HepG2 (cell line): ENCODE data around the gene ZNF451. TPM values are rescaled to one million over a fixed set of nuclear protein-coding genes. Genes with fewer than 3 reads are reported as not detected.

Experiments
- ATAC-seq: fragments of 200-7000 bp; cut with Tn5 transposase; 3 replicates; pipeline ENCODE4 v1.9.1; 2020; ENCODE audit warnings: mild to moderate bottlenecking, moderate library complexity
- BruUV-seq: library from RNA; stranded (reverse); fragments of 400-500 nt; replicated peaks from 2 replicates; lab custom pipeline; 2021; lab: Mats Ljungman, UMichigan
- CTCF ChIA-PET: fragments of 300-600 bp; formaldehyde crosslinking; extraction: SDS; loops from one replicate; lab custom pipeline; 2021; ENCODE audit warnings: low total read pairs, inconsistent platforms, low intra/inter-chr PET ratio; lab: Yijun Ruan, JAX
- POLR2A ChIA-PET: fragments of 350-600 bp; sonication (Branson Sonifier 250); formaldehyde crosslinking; loops from one replicate; lab custom pipeline; 2020; ENCODE audit warnings: antibody characterized with exemption, inconsistent platforms; lab: Yijun Ruan, JAX
- DNase-seq: peaks from one replicate; pipeline ENCODE4 v3.0.0-alpha.2; 2015; ENCODE audit warnings: low spot score
- FAIRE-seq: peaks from 3 replicates; lab custom pipeline; 2011; peaks lifted over from hg19 to GRCh38; lab: Jason Lieb, UNC
- H2AFZ ChIP-seq: one replicate; pipeline ENCODE4 v1.6.1; 2011; ENCODE audit warnings: low read length, inconsistent platforms
- H3K27ac ChIP-seq: fragments of 300-600 bp; 3 replicates; pipeline ENCODE4 v1.8.0; 2011; ENCODE audit warnings: mixed run types, mild to moderate bottlenecking, mixed read lengths, low read length, inconsistent platforms; ENCODE audit not compliant: insufficient read depth; ENCODE audit errors: extremely low read length
- H3K27me3 ChIP-seq, 2 experiments: fragments of 200-600 bp in 1 of 2; 2 replicates in 1 of 2; 3 replicates in 1 of 2; pipeline versions ENCODE4 v1.6.0 to v1.8.0; 2011; ENCODE audit warnings: low read length in 2 of 2, mild to moderate bottlenecking in 2 of 2, moderate library complexity in 2 of 2, inconsistent platforms in 1 of 2; ENCODE audit not compliant: insufficient read depth in 2 of 2, control insufficient read depth in 1 of 2
- H3K36me3 ChIP-seq, 2 experiments: fragments of 200-600 bp in 1 of 2; replicated peaks in 1 of 2; 2 replicates in 1 of 2; 3 replicates in 1 of 2; pipeline versions ENCODE4 v1.5.1 to v1.8.0; 2011; ENCODE audit warnings: low read length in 2 of 2, inconsistent platforms in 1 of 2; ENCODE audit not compliant: insufficient read depth in 2 of 2, control insufficient read depth in 1 of 2
- H3K4me1 ChIP-seq: 2 replicates; pipeline ENCODE4 v1.5.1; 2012; ENCODE audit warnings: low read length, inconsistent platforms; ENCODE audit not compliant: insufficient read depth
- H3K4me2 ChIP-seq: 2 replicates; pipeline ENCODE4 v1.6.0; 2011; ENCODE audit warnings: low read depth, low read length, inconsistent platforms
- H3K4me3 ChIP-seq, 3 experiments: fragments of 200-600 bp in 1 of 3; sonication (generic), shearing (Covaris generic) in 1 of 3; replicated peaks in 1 of 3; 2 replicates each; pipeline ENCODE4 v1.5.1; 2011 to 2016; ENCODE audit warnings: low read length in 3 of 3, inconsistent platforms in 2 of 3, low read depth in 2 of 3, mild to moderate bottlenecking in 2 of 3, control low read depth in 1 of 3, mixed read lengths in 1 of 3; ENCODE audit not compliant: insufficient read depth in 1 of 3
- H3K79me2 ChIP-seq: one replicate; pipeline ENCODE4 v1.6.1; 2011; ENCODE audit warnings: low read length, inconsistent platforms; ENCODE audit not compliant: insufficient read depth
- H3K9ac ChIP-seq: 2 replicates; pipeline ENCODE4 v1.6.0; 2011; ENCODE audit warnings: mild to moderate bottlenecking, low read depth, low read length, inconsistent platforms; ENCODE audit not compliant: insufficient read depth
- H3K9me3 ChIP-seq: 2 replicates; pipeline ENCODE4 v1.5.1; 2012; ENCODE audit warnings: mild to moderate bottlenecking, low read length
- H4K20me1 ChIP-seq: 2 replicates; pipeline ENCODE4 v1.6.0; 2011; ENCODE audit warnings: inconsistent platforms, mild to moderate bottlenecking, low read length, moderate library complexity; ENCODE audit not compliant: insufficient read depth
- BRCA1 ChIP-seq: sonication (generic); formaldehyde crosslinking; IDR thresholded peaks from 2 replicates; pipeline ENCODE4 v1.4.0; 2020; ENCODE audit warnings: missing genetic modification reagents
- CBX1 ChIP-seq: IDR thresholded peaks from one replicate; pipeline ENCODE4 v1.6.1; 2016; ENCODE audit warnings: antibody characterized with exemption, low read depth
- CEBPG ChIP-seq: IDR thresholded peaks from 2 replicates; pipeline ENCODE4 v1.6.1; 2016
- JUND ChIP-seq: sonication (generic); formaldehyde crosslinking; IDR thresholded peaks from 2 replicates; pipeline ENCODE4 v1.8.0; 2022; ENCODE audit warnings: mild to moderate bottlenecking, missing genetic modification reagents
- KMT2B ChIP-seq: IDR thresholded peaks from 2 replicates; pipeline ENCODE4 v1.6.1; 2016; ENCODE audit warnings: missing genetic modification reagents, missing compliant biosample characterization
- ZNF550 ChIP-seq: sonication (generic); formaldehyde crosslinking; IDR thresholded peaks from 2 replicates; pipeline ENCODE4 v1.4.0; 2020; ENCODE audit warnings: mild to moderate bottlenecking, missing genetic modification reagents, borderline replicate concordance
- ZNF674 ChIP-seq: sonication (generic); formaldehyde crosslinking; IDR thresholded peaks from 2 replicates; pipeline ENCODE4 v1.5.0; 2020; ENCODE audit warnings: low read depth, mild to moderate bottlenecking, missing genetic modification reagents
- WGBS: methylation state at CpG from one replicate; pipeline ENCODE4 v1.1.6; 2017; ENCODE audit warnings: low lambda C conversion rate; 5-methylcytosine and 5-hydroxymethylcytosine counted together
- in situ Hi-C: cut with HindIII; loops from 2 replicates; pipeline ENCODE4 v1.10.0; 2017; ENCODE audit warnings: low pct_unique_long_range_greater_than_20kb; ENCODE audit not compliant: extremely low pct_ligation_motif_present
- intact Hi-C: fragments of 100-400 bp; cut with micrococcal nuclease; formaldehyde crosslinking; loops from one replicate; pipeline ENCODE4 v1.10.0; 2022; ENCODE audit not compliant: unreplicated experiment
- polyA plus RNA-seq, 8 experiments: library from polyadenylated mRNA; depleted of rRNA in 3 of 8; stranded (reverse) in 7 of 8; unstranded in 1 of 8; fragments of >200 nt; fragmentation: Illumina TruSeq in 4 of 8; extraction: Trizol in 4 of 8; gene quantifications; 2 replicates each; pipeline versions ENCODE4 v1.2.1 to v1.2.3, GENCODE V29; 2011 to 2016; ENCODE audit warnings: low read depth in 4 of 8, missing spikeins in 1 of 8, mixed read lengths in 1 of 8; ENCODE audit not compliant: insufficient read depth in 1 of 8
- total RNA-seq, 5 experiments: library from RNA; depleted of rRNA; stranded (reverse); fragments of >200 nt; fragmentation: Illumina TruSeq; extraction: Trizol; gene quantifications; 2 replicates each; pipeline ENCODE4 v1.2.3, GENCODE V29; 2016; ENCODE audit warnings: low read depth in 1 of 5
- TF ChIP-seq, protein P1 (sequence below): sonication (generic); formaldehyde crosslinking; IDR thresholded peaks from 2 replicates; pipeline ENCODE4 v1.5.1; 2020; ENCODE audit warnings: missing genetic modification reagents, mild to moderate bottlenecking, borderline replicate concordance
- TF ChIP-seq, protein P2 (sequence below): sonication (generic); formaldehyde crosslinking; IDR thresholded peaks from 2 replicates; pipeline ENCODE4 v1.4.0; 2020; ENCODE audit warnings: mild to moderate bottlenecking, missing genetic modification reagents, borderline replicate concordance
- TF ChIP-seq, protein P3 (sequence below): sonication (generic); formaldehyde crosslinking; IDR thresholded peaks from 2 replicates; pipeline ENCODE4 v1.5.0; 2020; ENCODE audit warnings: mild to moderate bottlenecking, missing genetic modification reagents, moderate library complexity
- TF ChIP-seq, protein P4 (sequence below): sonication (generic); formaldehyde crosslinking; IDR thresholded peaks from 2 replicates; pipeline ENCODE4 v1.4.0; 2020; ENCODE audit warnings: missing genetic modification reagents, borderline replicate concordance

ZNF451 gene
- total and polyA plus RNA-seq, 2 of the 13 experiments (the other 11 are each of a cell fraction or from before 2014, with no cell fraction given) = 32.1 to 65.7 TPM

DNA sequence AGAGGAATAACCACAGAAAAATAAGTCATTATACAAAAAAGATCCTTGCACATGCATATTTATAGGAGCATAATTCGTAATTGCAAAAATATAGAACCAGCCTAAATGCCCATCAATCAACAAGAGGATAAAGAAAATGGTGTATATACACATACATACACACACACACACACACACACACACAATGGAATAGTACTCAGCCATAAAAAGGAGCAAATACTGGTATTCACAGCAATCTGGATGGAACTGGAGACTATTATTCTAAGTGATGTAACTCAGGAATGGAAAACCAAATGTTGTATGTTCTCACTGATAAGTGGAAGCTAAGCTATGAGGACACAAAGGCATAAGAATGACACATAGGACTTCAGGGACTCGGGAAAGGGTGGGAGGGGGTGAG, 45.4 kb upstream of the ZNF451 start:
- no peak for ATAC-seq
- H3K9ac ChIP-seq = no peak overlapping the region
- no peak for TF ChIP-seq KMT2B (CRISPR knock-in tag)
- no peak for TF ChIP-seq JUND (CRISPR knock-in tag)
- TF ChIP-seq CEBPG (CRISPR knock-in tag) = no peak
- TF ChIP-seq, protein P1, sequence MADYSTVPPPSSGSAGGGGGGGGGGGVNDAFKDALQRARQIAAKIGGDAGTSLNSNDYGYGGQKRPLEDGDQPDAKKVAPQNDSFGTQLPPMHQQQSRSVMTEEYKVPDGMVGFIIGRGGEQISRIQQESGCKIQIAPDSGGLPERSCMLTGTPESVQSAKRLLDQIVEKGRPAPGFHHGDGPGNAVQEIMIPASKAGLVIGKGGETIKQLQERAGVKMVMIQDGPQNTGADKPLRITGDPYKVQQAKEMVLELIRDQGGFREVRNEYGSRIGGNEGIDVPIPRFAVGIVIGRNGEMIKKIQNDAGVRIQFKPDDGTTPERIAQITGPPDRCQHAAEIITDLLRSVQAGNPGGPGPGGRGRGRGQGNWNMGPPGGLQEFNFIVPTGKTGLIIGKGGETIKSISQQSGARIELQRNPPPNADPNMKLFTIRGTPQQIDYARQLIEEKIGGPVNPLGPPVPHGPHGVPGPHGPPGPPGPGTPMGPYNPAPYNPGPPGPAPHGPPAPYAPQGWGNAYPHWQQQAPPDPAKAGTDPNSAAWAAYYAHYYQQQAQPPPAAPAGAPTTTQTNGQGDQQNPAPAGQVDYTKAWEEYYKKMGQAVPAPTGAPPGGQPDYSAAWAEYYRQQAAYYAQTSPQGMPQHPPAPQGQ (CRISPR knock-in tag) = no peak
- TF ChIP-seq, protein P2, sequence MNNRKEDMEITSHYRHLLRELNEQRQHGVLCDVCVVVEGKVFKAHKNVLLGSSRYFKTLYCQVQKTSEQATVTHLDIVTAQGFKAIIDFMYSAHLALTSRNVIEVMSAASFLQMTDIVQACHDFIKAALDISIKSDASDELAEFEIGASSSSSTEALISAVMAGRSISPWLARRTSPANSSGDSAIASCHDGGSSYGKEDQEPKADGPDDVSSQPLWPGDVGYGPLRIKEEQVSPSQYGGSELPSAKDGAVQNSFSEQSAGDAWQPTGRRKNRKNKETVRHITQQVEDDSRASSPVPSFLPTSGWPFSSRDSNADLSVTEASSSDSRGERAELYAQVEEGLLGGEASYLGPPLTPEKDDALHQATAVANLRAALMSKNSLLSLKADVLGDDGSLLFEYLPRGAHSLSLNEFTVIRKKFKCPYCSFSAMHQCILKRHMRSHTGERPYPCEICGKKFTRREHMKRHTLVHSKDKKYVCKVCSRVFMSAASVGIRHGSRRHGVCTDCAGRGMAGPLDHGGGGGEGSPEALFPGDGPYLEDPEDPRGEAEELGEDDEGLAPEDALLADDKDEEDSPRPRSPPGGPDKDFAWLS (CRISPR knock-in tag) = no peak
- TF ChIP-seq, protein P3, sequence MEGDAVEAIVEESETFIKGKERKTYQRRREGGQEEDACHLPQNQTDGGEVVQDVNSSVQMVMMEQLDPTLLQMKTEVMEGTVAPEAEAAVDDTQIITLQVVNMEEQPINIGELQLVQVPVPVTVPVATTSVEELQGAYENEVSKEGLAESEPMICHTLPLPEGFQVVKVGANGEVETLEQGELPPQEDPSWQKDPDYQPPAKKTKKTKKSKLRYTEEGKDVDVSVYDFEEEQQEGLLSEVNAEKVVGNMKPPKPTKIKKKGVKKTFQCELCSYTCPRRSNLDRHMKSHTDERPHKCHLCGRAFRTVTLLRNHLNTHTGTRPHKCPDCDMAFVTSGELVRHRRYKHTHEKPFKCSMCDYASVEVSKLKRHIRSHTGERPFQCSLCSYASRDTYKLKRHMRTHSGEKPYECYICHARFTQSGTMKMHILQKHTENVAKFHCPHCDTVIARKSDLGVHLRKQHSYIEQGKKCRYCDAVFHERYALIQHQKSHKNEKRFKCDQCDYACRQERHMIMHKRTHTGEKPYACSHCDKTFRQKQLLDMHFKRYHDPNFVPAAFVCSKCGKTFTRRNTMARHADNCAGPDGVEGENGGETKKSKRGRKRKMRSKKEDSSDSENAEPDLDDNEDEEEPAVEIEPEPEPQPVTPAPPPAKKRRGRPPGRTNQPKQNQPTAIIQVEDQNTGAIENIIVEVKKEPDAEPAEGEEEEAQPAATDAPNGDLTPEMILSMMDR (CRISPR knock-in tag) = no peak
- no peak for TF ChIP-seq ZNF550 (CRISPR knock-in tag)
- TF ChIP-seq, protein P4, sequence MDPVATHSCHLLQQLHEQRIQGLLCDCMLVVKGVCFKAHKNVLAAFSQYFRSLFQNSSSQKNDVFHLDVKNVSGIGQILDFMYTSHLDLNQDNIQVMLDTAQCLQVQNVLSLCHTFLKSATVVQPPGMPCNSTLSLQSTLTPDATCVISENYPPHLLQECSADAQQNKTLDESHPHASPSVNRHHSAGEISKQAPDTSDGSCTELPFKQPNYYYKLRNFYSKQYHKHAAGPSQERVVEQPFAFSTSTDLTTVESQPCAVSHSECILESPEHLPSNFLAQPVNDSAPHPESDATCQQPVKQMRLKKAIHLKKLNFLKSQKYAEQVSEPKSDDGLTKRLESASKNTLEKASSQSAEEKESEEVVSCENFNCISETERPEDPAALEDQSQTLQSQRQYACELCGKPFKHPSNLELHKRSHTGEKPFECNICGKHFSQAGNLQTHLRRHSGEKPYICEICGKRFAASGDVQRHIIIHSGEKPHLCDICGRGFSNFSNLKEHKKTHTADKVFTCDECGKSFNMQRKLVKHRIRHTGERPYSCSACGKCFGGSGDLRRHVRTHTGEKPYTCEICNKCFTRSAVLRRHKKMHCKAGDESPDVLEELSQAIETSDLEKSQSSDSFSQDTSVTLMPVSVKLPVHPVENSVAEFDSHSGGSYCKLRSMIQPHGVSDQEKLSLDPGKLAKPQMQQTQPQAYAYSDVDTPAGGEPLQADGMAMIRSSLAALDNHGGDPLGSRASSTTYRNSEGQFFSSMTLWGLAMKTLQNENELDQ = no peak
- no peak for TF ChIP-seq CBX1
- TF ChIP-seq BRCA1 (CRISPR knock-in tag) = no peak
- no peak for TF ChIP-seq ZNF674 (CRISPR knock-in tag)
- intact Hi-C loops (no loop called here), in situ Hi-C loops (loop anchor here (25.0 kb wide), 1 partner anchor 268 kb away; the partner anchor contains the start of gene PRIM2)
- no peaks in the 10 kb centered on the region; a peak in 1 of 5 replicates for H3K36me3 ChIP-seq
- H3K27me3 ChIP-seq = peaks cover 2 to 6% of the 10 kb centered on the region in 2 experiments; a peak in 2 of 5 replicates
- POLR2A ChIA-PET = no interaction called here
- CTCF ChIA-PET = no interaction called here
- peaks cover 18% of the 10 kb centered on the region for H3K79me2 ChIP-seq
- no TSS peak for BruUV-seq
- H3K9me3 ChIP-seq = no peaks in the 10 kb centered on the region
- WGBS = 74% methylated on average over 2 of the region's 2 CpGs
- DNase-seq = no peak
- H3K27ac ChIP-seq = no peak overlapping the region
- no peaks in the 10 kb centered on the region for H4K20me1 ChIP-seq
- no peak overlapping the region for H2AFZ ChIP-seq
- FAIRE-seq = no peak
- peaks cover 26% of the 10 kb centered on the region for H3K4me1 ChIP-seq
- H3K4me2 ChIP-seq = no peak overlapping the region
- no peak overlapping the region for H3K4me3 ChIP-seq
